Mononuclear cell (primary cell): ENCODE measurements around the gene NOS3. TPM values are rescaled to one million over a fixed set of nuclear protein-coding genes. Genes with fewer than 3 reads are reported as not detected.

Experiments
- H3K27me3 ChIP-seq: 2 replicates; pipeline ENCODE4 v1.6.0; 2011; ENCODE audit warnings: low read length, control low read depth; ENCODE audit not compliant: insufficient read depth
- H3K4me1 ChIP-seq: 2 replicates; pipeline ENCODE4 v1.5.1; 2011; ENCODE audit warnings: mild to moderate bottlenecking, low read length, control low read depth; ENCODE audit not compliant: insufficient read depth
- H3K4me3 ChIP-seq: 2 replicates; pipeline ENCODE4 v1.5.1; 2011; ENCODE audit warnings: mild to moderate bottlenecking, low read length, moderate library complexity
- H3K9me3 ChIP-seq: 2 replicates; pipeline ENCODE4 v1.5.1; 2011; ENCODE audit warnings: low read depth, mild to moderate bottlenecking, control low read depth, low read length
- total RNA-seq: library from RNA; depleted of rRNA; stranded (reverse); fragments of >200 nt; gene quantifications from one replicate; pipeline ENCODE4 v1.2.3, GENCODE V29; 2012

Gene NOS3
- total RNA-seq, 1 donor, result 2.1 TPM

- Histone ChIP-seq H3K27me3 (no peaks in the 10 kb centered on the region), H3K9me3 (no peaks in the 10 kb centered on the region), H3K4me3 (no peak overlapping the region), H3K4me1 (peaks cover 5% of the 10 kb centered on the region)
These were observed 22.0 kb upstream of the NOS3 start for GRCh38 chr7:150968734-150969372.

- H3K27me3 ChIP-seq, result no peaks in the 10 kb centered on the region
- H3K4me1 ChIP-seq, result peaks cover 9% of the 10 kb centered on the region
- H3K9me3 ChIP-seq, result no peaks in the 10 kb centered on the region
- no peak overlapping the region for H3K4me3 ChIP-seq
These were observed 21.3 kb upstream of the NOS3 start for GRCh38 chr7:150969475-150969874.

GRCh38 chr7:150970424-150970823 lies 20.4 kb upstream of the NOS3 start:
- peaks cover 14% of the 10 kb centered on the region for H3K4me1 ChIP-seq
- peaks cover 1% of the 10 kb centered on the region for H3K27me3 ChIP-seq
- H3K4me3 ChIP-seq, result no peak overlapping the region
- H3K9me3 ChIP-seq, result no peaks in the 10 kb centered on the region

GRCh38 chr7:150971242-150972022 lies 19.4 kb upstream of the NOS3 start:
- Histone ChIP-seq H3K4me1 (peaks cover 19% of the 10 kb centered on the region), H3K4me3 (no peak overlapping the region), H3K9me3 (no peaks in the 10 kb centered on the region), H3K27me3 (peaks cover 11% of the 10 kb centered on the region)

- H3K4me3 ChIP-seq, result no peak overlapping the region
- no peaks in the 10 kb centered on the region for H3K9me3 ChIP-seq
- H3K27me3 ChIP-seq, result peaks cover 15% of the 10 kb centered on the region
- peaks cover 19% of the 10 kb centered on the region for H3K4me1 ChIP-seq
These were observed 18.8 kb upstream of the NOS3 start for GRCh38 chr7:150972023-150972468.

- H3K4me3 ChIP-seq, result no peak overlapping the region
- H3K4me1 ChIP-seq, result peaks cover 24% of the 10 kb centered on the region
- no peaks in the 10 kb centered on the region for H3K9me3 ChIP-seq
- peaks cover 20% of the 10 kb centered on the region for H3K27me3 ChIP-seq
These were observed 18.1 kb upstream of the NOS3 start for GRCh38 chr7:150972741-150973140.

- Histone ChIP-seq H3K4me3 (no peak overlapping the region), H3K9me3 (no peaks in the 10 kb centered on the region), H3K4me1 (peaks cover 29% of the 10 kb centered on the region), H3K27me3 (peaks cover 24% of the 10 kb centered on the region)
These were observed 17.0 kb upstream of the NOS3 start for GRCh38 chr7:150973571-150974451.

GRCh38 chr7:150974468-150975391 lies 16.1 kb upstream of the NOS3 start:
- peaks cover 34% of the 10 kb centered on the region for H3K4me1 ChIP-seq
- no peaks in the 10 kb centered on the region for H3K9me3 ChIP-seq
- H3K4me3 ChIP-seq, result peak overlapping the region; percentile 32
- H3K27me3 ChIP-seq, result peaks cover 29% of the 10 kb centered on the region

- H3K4me1 ChIP-seq, result peaks cover 34% of the 10 kb centered on the region
- no peak overlapping the region for H3K4me3 ChIP-seq
- H3K27me3 ChIP-seq, result peaks cover 39% of the 10 kb centered on the region
- H3K9me3 ChIP-seq, result no peaks in the 10 kb centered on the region
These were observed 15.1 kb upstream of the NOS3 start for GRCh38 chr7:150975536-150976319.

- Histone ChIP-seq H3K4me3 (no peak overlapping the region), H3K4me1 (peaks cover 34% of the 10 kb centered on the region), H3K27me3 (peaks cover 49% of the 10 kb centered on the region), H3K9me3 (no peaks in the 10 kb centered on the region)
These were observed 14.1 kb upstream of the NOS3 start for GRCh38 chr7:150976529-150977381.

GRCh38 chr7:150977382-150978125 lies 13.3 kb upstream of the NOS3 start:
- Histone ChIP-seq H3K27me3 (peaks cover 57% of the 10 kb centered on the region), H3K4me3 (no peak overlapping the region), H3K9me3 (no peaks in the 10 kb centered on the region), H3K4me1 (peaks cover 34% of the 10 kb centered on the region)

GRCh38 chr7:150978126-150978789 lies 12.6 kb upstream of the NOS3 start, which contains the start of gene KCNH2:
TSS of gene KCNH2 (minus strand) at chr7:150978321. CDS start at chr7:150977913, 408 bp downstream.
- H3K4me1 ChIP-seq, result peaks cover 34% of the 10 kb centered on the region
- no peak within 1 kb of the TSS for H3K4me3 ChIP-seq
- H3K9me3 ChIP-seq, result no peaks in the 10 kb centered on the region
- peaks cover 58% of the 10 kb centered on the region for H3K27me3 ChIP-seq
